Non-pigmented ciliary epithelial cell (primary cell): ENCODE results near the gene NSUN6.

Experiments
- DNase-seq: peaks from one replicate; pipeline ENCODE4 v3.0.0-alpha.2; 2010; ENCODE audit warnings: low read depth

NSUN6 gene

GRCh38 chr10:18501198-18501597 is 150.2 kb downstream of the NSUN6 start:
- peak; percentile 10 for DNase-seq

- DNase-seq: no peak
These were observed 150.8 kb downstream of the NSUN6 start for GRCh38 chr10:18500576-18500975.

- no peak for DNase-seq
These were observed 152.4 kb downstream of the NSUN6 start for GRCh38 chr10:18498998-18499397.

- no peak for DNase-seq
These were observed 153.5 kb downstream of the NSUN6 start for GRCh38 chr10:18497806-18498369.
